ENCODE results near the gene RABGAP1L. TPM values are rescaled to one million over a fixed set of nuclear protein-coding genes. Genes with fewer than 3 reads are reported as not detected.

RABGAP1L gene
- total and polyA plus RNA-seq, 2 of the 8 experiments (the other 6 are each of a cell fraction or from before 2014, with no cell fraction given) = 33.3 to 156 TPM

DNA sequence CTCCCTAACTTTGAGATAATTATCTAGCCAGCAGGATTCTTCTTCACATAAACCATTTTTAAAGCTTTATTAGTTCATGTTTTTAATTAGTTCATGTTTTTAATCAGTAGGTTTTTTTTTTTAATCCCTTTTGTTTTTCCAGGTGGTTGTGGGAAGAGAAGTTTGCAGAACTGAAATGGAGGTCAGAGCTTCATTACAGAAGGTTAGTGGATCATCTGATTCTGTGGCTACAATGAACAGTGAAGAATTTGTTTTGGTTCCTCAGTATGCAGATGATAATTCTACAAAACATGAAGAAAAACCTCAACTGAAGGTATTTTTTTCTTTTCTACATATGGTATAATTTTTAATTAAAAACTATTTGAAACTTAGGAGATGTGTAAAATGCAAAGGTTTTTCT is 59.7 kb downstream of the RABGAP1L start:
- FAIRE-seq (no peak), DNase-seq (ENCODE audit: low read depth in 1 of 2, low spot score in 2 of 2) (no peak)
- Histone ChIP-seq H3K79me1 (ENCODE audit: low read depth, low read length) (no peaks in the 10 kb centered on the region), H2BK20ac (ENCODE audit: low read length) (no peak overlapping the region), H3K9me3 (ENCODE audit: insufficient read depth in 2 of 2, low read depth in 1 of 2, low read length in 1 of 2) (no peaks in the 10 kb centered on the region), H3K56ac (replicated peaks; ENCODE audit: insufficient read length, low read depth, low read length) (no peak overlapping the region), H3K4me2 (ENCODE audit: insufficient read depth in 1 of 2, low read depth in 2 of 2, low read length in 2 of 2) (no peak overlapping the region), H4K8ac (ENCODE audit: extremely low read depth, insufficient read depth, low read length) (no peak overlapping the region), H3K18ac (ENCODE audit: extremely low read depth, low read length) (no peak overlapping the region), H2AK5ac (ENCODE audit: low read depth, low read length) (no peak overlapping the region), H3K27me3 (replicated peaks in 1 of 4; ENCODE audit: control insufficient read depth in 3 of 4, extremely low read depth in 1 of 4, insufficient read depth in 3 of 4, low read length in 3 of 4) (no peaks in the 10 kb centered on the region), H3K4ac (replicated peaks; ENCODE audit: insufficient read length, low read depth, low read length) (no peak overlapping the region), H4K20me1 (replicated peaks in 1 of 2; ENCODE audit: control insufficient read depth in 1 of 2, insufficient read depth in 2 of 2, low read length in 2 of 2) (no peaks in the 10 kb centered on the region), H3K23me2 (ENCODE audit: low read depth, low read length) (no peaks in the 10 kb centered on the region), H3K4me1 (replicated peaks in 1 of 4; ENCODE audit: control insufficient read depth in 3 of 4, insufficient read depth in 4 of 4, low read length in 3 of 4) (no peaks in the 10 kb centered on the region), H2AFZ (ENCODE audit: low read length) (no peak overlapping the region), H2BK15ac (ENCODE audit: low read length) (no peak overlapping the region), H3K36me3 (ENCODE audit: control insufficient read depth in 2 of 4, insufficient read depth in 4 of 4, low read length in 3 of 4) (peaks cover 0 to 4% (median 0%) of the 10 kb centered on the region in 4 experiments; a peak in 1 of 8 replicates), H3K79me2 (ENCODE audit: control insufficient read depth in 1 of 2, insufficient read depth in 2 of 2, low read length in 2 of 2) (no peaks in the 10 kb centered on the region), H2BK12ac (ENCODE audit: low read depth, low read length) (no peak overlapping the region), H3K23ac (ENCODE audit: insufficient read length) (no peak overlapping the region), H3K14ac (ENCODE audit: insufficient read length) (no peak overlapping the region), H3K9ac (replicated peaks in 1 of 4; ENCODE audit: extremely low read depth in 1 of 4, low read depth in 3 of 4, low read length in 3 of 4) (no peak overlapping the region), H3K27ac (ENCODE audit: low read depth, low read length) (no peak overlapping the region), H3K4me3 (ENCODE audit: extremely low read depth in 1 of 4, insufficient read depth in 2 of 4, low read depth in 3 of 4, low read length in 4 of 4) (no peak overlapping the region), H4K91ac (replicated peaks; ENCODE audit: insufficient read length, low read length) (no peak overlapping the region), H2BK5ac (ENCODE audit: low read depth, low read length) (no peak overlapping the region), H4K5ac (ENCODE audit: insufficient read length, low read depth, low read length) (no peak overlapping the region), H2BK120ac (replicated peaks; ENCODE audit: low read depth, low read length) (no peak overlapping the region)
- CTCF ChIA-PET (ENCODE audit: partially characterized antibody) = interaction anchor here (0.9 to 2.2 kb wide), 10 partner anchors 13 to 253 kb away, joined by 3 to 25 read pairs (median 6); no protein-coding TSS in a partner anchor
- POLR2A ChIA-PET (ENCODE audit: partially characterized antibody) = interaction anchor here (0.6 to 1.4 kb wide), 3 partner anchors 14 to 351 kb away, joined by 4 to 6 read pairs (median 5); partner anchors contain the start of genes GAS5 and ZBTB37
- TF ChIP-seq HDAC6 (IDR thresholded peaks at IDR 0.05; ENCODE audit: low read depth, low read length) (no peak), TAF1 (IDR thresholded peaks at IDR 0.05; ENCODE audit: low read depth, low read length) (no peak), POLR2AphosphoS5 (IDR thresholded peaks at IDR 0.05; ENCODE audit: low read depth, low read length) (no peak), HDAC2 (IDR thresholded peaks at IDR 0.05; ENCODE audit: borderline replicate concordance in 1 of 2, low read depth in 2 of 2, low read length in 2 of 2) (no peak)

Data from H1 (cell line).